SU-DHL-6 (cell line): ENCODE data around the gene ERMN.

Experiments used
- CTCF ChIP-seq: fragments of 200-600 bp; sonication (generic); IDR thresholded peaks from one replicate; pipeline ENCODE4 v1.5.1; 2017; ENCODE audit warnings: antibody characterized with exemption, mild to moderate bottlenecking, low read length, moderate library complexity; ENCODE audit not compliant: insufficient read depth, poor library complexity, severe bottlenecking
- EZH2phosphoT487 ChIP-seq: fragments of 200-600 bp; sonication (generic), shearing (Covaris generic); conservative IDR thresholded peaks from 2 replicates; pipeline ENCODE4 v1.6.1; 2018; ENCODE audit warnings: mild to moderate bottlenecking, antibody characterized with exemption, low read length, moderate library complexity, mixed read lengths

- TF ChIP-seq CTCF (no peak), EZH2phosphoT487 (no peak)
Observed at GRCh38 chr2:157321466-157321865, 4.2 kb downstream of the ERMN start.
